WTC11 (cell line): Measurements from ENCODE around the gene N4BP2L2. TPM values are rescaled to one million over a fixed set of nuclear protein-coding genes. Genes with fewer than 3 reads are reported as not detected.

ENCODE experiments used
- ATAC-seq: fragments of 200-7000 bp; cut with Tn5 transposase; 2 replicates; pipeline ENCODE4 v1.10.0; 2021; ENCODE audit warnings: mild to moderate bottlenecking, moderate library complexity
- CTCF ChIA-PET: fragments of 300-600 bp; sonication (Branson Sonifier 250); formaldehyde crosslinking; loops from one replicate; lab custom pipeline; 2021; ENCODE audit warnings: antibody characterized with exemption; lab: Charles Lee
- POLR2A ChIA-PET: fragments of 350-600 bp; sonication (Branson Sonifier 250); formaldehyde crosslinking; loops from one replicate; lab custom pipeline; 2021; ENCODE audit warnings: antibody characterized with exemption; lab: Charles Lee
- DNase-seq: peaks from one replicate; pipeline ENCODE4 v3.0.0; 2021; ENCODE audit warnings: low spot score
- H3K27ac Mint-ChIP-seq: 2 replicates; pipeline ENCODE4 v1.8.0; 2021; ENCODE audit warnings: mixed read lengths
- H3K27me3 Mint-ChIP-seq: 2 replicates; pipeline ENCODE4 v1.8.0; 2021; ENCODE audit warnings: low read depth, mild to moderate bottlenecking, moderate library complexity, mixed read lengths
- H3K36me3 Mint-ChIP-seq: 2 replicates; pipeline ENCODE4 v1.8.0; 2021; ENCODE audit warnings: mixed read lengths
- H3K4me1 Mint-ChIP-seq: 2 replicates; pipeline ENCODE4 v1.8.0; 2022; ENCODE audit warnings: mixed read lengths
- H3K4me3 Mint-ChIP-seq: 2 replicates; pipeline ENCODE4 v1.8.0; 2021; ENCODE audit warnings: mild to moderate bottlenecking, moderate library complexity, mixed read lengths
- H3K9me3 Mint-ChIP-seq: 2 replicates; pipeline ENCODE4 v1.8.0; 2021; ENCODE audit warnings: mixed read lengths
- ARID4B ChIP-seq: sonication (generic); formaldehyde crosslinking; IDR thresholded peaks from 2 replicates; pipeline ENCODE4 v1.8.0; 2023; ENCODE audit warnings: missing genetic modification reagents, mild to moderate bottlenecking, borderline replicate concordance
- CREM ChIP-seq: sonication (generic); formaldehyde crosslinking; IDR thresholded peaks from 2 replicates; pipeline ENCODE4 v1.8.1; 2022; ENCODE audit warnings: mild to moderate bottlenecking, missing genetic modification reagents, moderate library complexity
- E2F5 ChIP-seq: sonication (generic); formaldehyde crosslinking; IDR thresholded peaks from 2 replicates; pipeline ENCODE4 v1.8.1; 2022; ENCODE audit warnings: mild to moderate bottlenecking, moderate library complexity, missing genetic modification reagents
- EMX1 ChIP-seq: fragments of 250-450 bp; sonication (Bioruptor Pico); IDR thresholded peaks from 2 replicates; pipeline ENCODE4 v1.8.0; 2021; ENCODE audit warnings: mild to moderate bottlenecking
- ESRRA ChIP-seq: sonication (generic); formaldehyde crosslinking; IDR thresholded peaks from 2 replicates; pipeline ENCODE4 v1.8.1; 2022; ENCODE audit warnings: mild to moderate bottlenecking, missing genetic modification reagents, borderline replicate concordance
- FOXJ3 ChIP-seq: sonication (generic); formaldehyde crosslinking; IDR thresholded peaks from 2 replicates; pipeline ENCODE4 v1.9.0; 2021; ENCODE audit warnings: missing genetic modification reagents, mild to moderate bottlenecking, borderline replicate concordance
- FOXP1 ChIP-seq: sonication (generic); formaldehyde crosslinking; IDR thresholded peaks from 2 replicates; pipeline ENCODE4 v1.8.0; 2022; ENCODE audit warnings: missing genetic modification reagents, mild to moderate bottlenecking, moderate library complexity, borderline replicate concordance
- HMGA2 ChIP-seq: fragments of 250-450 bp; sonication (Bioruptor Pico); IDR thresholded peaks from 2 replicates; pipeline ENCODE4 v1.4.0; 2021; ENCODE audit warnings: mild to moderate bottlenecking, moderate library complexity
- IRF2 ChIP-seq: sonication (generic); formaldehyde crosslinking; IDR thresholded peaks from 2 replicates; pipeline ENCODE4 v1.8.0; 2022; ENCODE audit warnings: low read depth, missing genetic modification reagents, borderline replicate concordance
- JAZF1 ChIP-seq: fragments of 250-450 bp; sonication (Bioruptor Pico); IDR thresholded peaks from 2 replicates; pipeline ENCODE4 v1.9.0; 2021; ENCODE audit warnings: moderate library complexity, mild to moderate bottlenecking, inconsistent platforms
- JUN ChIP-seq: sonication (generic); formaldehyde crosslinking; IDR thresholded peaks from 2 replicates; pipeline ENCODE4 v1.8.0; 2023; ENCODE audit warnings: mild to moderate bottlenecking, missing genetic modification reagents
- KAT7 ChIP-seq: sonication (generic); formaldehyde crosslinking; IDR thresholded peaks from 2 replicates; pipeline ENCODE4 v1.8.1; 2023; ENCODE audit warnings: missing genetic modification reagents, mild to moderate bottlenecking, borderline replicate concordance
- MAX ChIP-seq: sonication (generic); formaldehyde crosslinking; IDR thresholded peaks from 2 replicates; pipeline ENCODE4 v1.8.0; 2022; ENCODE audit warnings: mild to moderate bottlenecking, missing genetic modification reagents
- NR2C2 ChIP-seq: sonication (generic); formaldehyde crosslinking; IDR thresholded peaks from 2 replicates; pipeline ENCODE4 v1.8.0; 2022; ENCODE audit warnings: mild to moderate bottlenecking, missing genetic modification reagents
- OVOL2 ChIP-seq: fragments of 250-450 bp; sonication (Bioruptor Pico); IDR thresholded peaks from 2 replicates; pipeline ENCODE4 v1.9.0; 2021; ENCODE audit warnings: mild to moderate bottlenecking, borderline replicate concordance
- PRRX2 ChIP-seq: fragments of 250-450 bp; sonication (Bioruptor Pico); IDR thresholded peaks from 2 replicates; pipeline ENCODE4 v1.8.0; 2021; ENCODE audit warnings: mild to moderate bottlenecking
- RELA ChIP-seq: sonication (generic); formaldehyde crosslinking; IDR thresholded peaks from 2 replicates; pipeline ENCODE4 v1.8.1; 2022; ENCODE audit warnings: missing genetic modification reagents, mild to moderate bottlenecking, borderline replicate concordance
- TEAD1 ChIP-seq: sonication (generic); formaldehyde crosslinking; IDR thresholded peaks from 2 replicates; pipeline ENCODE4 v1.8.0; 2022; ENCODE audit warnings: mild to moderate bottlenecking, missing genetic modification reagents
- TEAD4 ChIP-seq: sonication (generic); formaldehyde crosslinking; IDR thresholded peaks from 2 replicates; pipeline ENCODE4 v1.8.0; 2022; ENCODE audit warnings: mild to moderate bottlenecking, missing genetic modification reagents
- USF1 ChIP-seq: sonication (generic); formaldehyde crosslinking; IDR thresholded peaks from 2 replicates; pipeline ENCODE4 v1.8.0; 2022; ENCODE audit warnings: mild to moderate bottlenecking, missing genetic modification reagents
- ZBTB43 ChIP-seq: sonication (generic); formaldehyde crosslinking; IDR thresholded peaks from 2 replicates; pipeline ENCODE4 v1.8.1; 2023; ENCODE audit warnings: mild to moderate bottlenecking, missing genetic modification reagents
- ZNF121 ChIP-seq: sonication (generic); formaldehyde crosslinking; IDR thresholded peaks from 2 replicates; pipeline ENCODE4 v1.8.0; 2023; ENCODE audit warnings: missing genetic modification reagents
- ZNF138 ChIP-seq: sonication (generic); formaldehyde crosslinking; conservative IDR thresholded peaks from 2 replicates; pipeline ENCODE4 v1.8.1; 2022; ENCODE audit warnings: mild to moderate bottlenecking, moderate library complexity, missing genetic modification reagents
- ZNF219 ChIP-seq: sonication (generic); formaldehyde crosslinking; IDR thresholded peaks from 2 replicates; pipeline ENCODE4 v1.8.0; 2023; ENCODE audit warnings: missing genetic modification reagents, mild to moderate bottlenecking, borderline replicate concordance
- ZNF396 ChIP-seq: fragments of 250-450 bp; sonication (Bioruptor Pico); IDR thresholded peaks from 2 replicates; pipeline ENCODE4 v1.8.0; 2021; ENCODE audit warnings: mild to moderate bottlenecking, moderate library complexity, borderline replicate concordance
- ZNF423 ChIP-seq: fragments of 250-450 bp; sonication (Bioruptor Pico); IDR thresholded peaks from 2 replicates; pipeline ENCODE4 v2.1.2; 2022; ENCODE audit warnings: mild to moderate bottlenecking, moderate library complexity
- total RNA-seq: library from RNA; stranded (reverse); gene quantifications from 3 replicates; pipeline ENCODE4 v1.2.3, GENCODE V29; 2021
- TF ChIP-seq, protein P1 (sequence below): sonication (generic); formaldehyde crosslinking; IDR thresholded peaks from 2 replicates; pipeline ENCODE4 v1.8.1; 2023; ENCODE audit warnings: mild to moderate bottlenecking, missing genetic modification reagents, moderate library complexity

N4BP2L2 gene
- total RNA-seq, 1 experiment from 2014 or later = 68.9 TPM

GRCh38 chr13:32471187-32471922, 67.2 kb downstream of the N4BP2L2 start:
- Mint-ChIP-seq H3K9me3 (no peaks in the 10 kb centered on the region), H3K27ac (no peak overlapping the region), H3K36me3 (no peaks in the 10 kb centered on the region), H3K4me1 (no peaks in the 10 kb centered on the region), H3K4me3 (no peak overlapping the region), H3K27me3 (no peaks in the 10 kb centered on the region)
- ATAC-seq (no peak), DNase-seq (no peak)
- POLR2A ChIA-PET = no interaction called here
- CTCF ChIA-PET = interaction anchor here (1.3 kb wide), 1 partner anchor 110 kb away, joined by 3 read pairs; no protein-coding TSS in a partner anchor
- TF ChIP-seq PRRX2 (no peak), E2F5 (CRISPR knock-in tag) (no peak), IRF2 (no peak), ZBTB43 (CRISPR knock-in tag) (no peak), KAT7 (CRISPR knock-in tag) (no peak), FOXP1 (CRISPR knock-in tag) (no peak), USF1 (CRISPR knock-in tag) (no peak), ZNF423 (CRISPR knock-in tag) (no peak), ZNF396 (CRISPR knock-in tag) (no peak), ZNF219 (CRISPR knock-in tag) (no peak), JAZF1 (CRISPR knock-in tag) (no peak), ARID4B (CRISPR knock-in tag) (no peak), ESRRA (CRISPR knock-in tag) (no peak)
- TF ChIP-seq, protein P1, sequence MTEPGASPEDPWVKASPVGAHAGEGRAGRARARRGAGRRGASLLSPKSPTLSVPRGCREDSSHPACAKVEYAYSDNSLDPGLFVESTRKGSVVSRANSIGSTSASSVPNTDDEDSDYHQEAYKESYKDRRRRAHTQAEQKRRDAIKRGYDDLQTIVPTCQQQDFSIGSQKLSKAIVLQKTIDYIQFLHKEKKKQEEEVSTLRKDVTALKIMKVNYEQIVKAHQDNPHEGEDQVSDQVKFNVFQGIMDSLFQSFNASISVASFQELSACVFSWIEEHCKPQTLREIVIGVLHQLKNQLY (CRISPR knock-in tag) = no peak

GRCh38 chr13:32468502-32469142, 70.0 kb downstream of the N4BP2L2 start:
- CTCF ChIA-PET = interaction anchor here (0.7 kb wide), 2 partner anchors 12 to 20 kb away, joined by 3 read pairs; no protein-coding TSS in a partner anchor
- H3K27me3 Mint-ChIP-seq = no peaks in the 10 kb centered on the region

More at GRCh38 chr13:32468502-32469142, 70.0 kb downstream of the N4BP2L2 start:
- POLR2A ChIA-PET = no interaction called here
- H3K36me3 Mint-ChIP-seq = no peaks in the 10 kb centered on the region
- H3K27ac Mint-ChIP-seq = no peak overlapping the region
- DNase-seq (no peak), ATAC-seq (no peak)
- no peak for TF ChIP-seq CREM
- TF ChIP-seq EMX1 (CRISPR knock-in tag) = no peak
- no peak for TF ChIP-seq HMGA2 (CRISPR knock-in tag)
- no peak for TF ChIP-seq MAX (CRISPR knock-in tag)
- no peak for TF ChIP-seq TEAD4 (CRISPR knock-in tag)
- no peak for TF ChIP-seq JUN (CRISPR knock-in tag)
- TF ChIP-seq NR2C2 (CRISPR knock-in tag) = no peak
- no peak for TF ChIP-seq ZNF121 (CRISPR knock-in tag)
- TF ChIP-seq FOXJ3 = no peak
- no peak for TF ChIP-seq RELA (CRISPR knock-in tag)
- TF ChIP-seq TEAD1 (CRISPR knock-in tag) = no peak
- TF ChIP-seq OVOL2 (CRISPR knock-in tag) = no peak
- TF ChIP-seq ZNF138 (CRISPR knock-in tag) = no peak
- TF ChIP-seq FOXP1 (CRISPR knock-in tag) = no peak
- no peak overlapping the region for H3K4me3 Mint-ChIP-seq
- H3K9me3 Mint-ChIP-seq = no peaks in the 10 kb centered on the region
- no peaks in the 10 kb centered on the region for H3K4me1 Mint-ChIP-seq
